Kidney epithelial cell (primary cell): ENCODE results near the gene TSBP1. TPM values are rescaled to one million over a fixed set of nuclear protein-coding genes. Genes with fewer than 3 reads are reported as not detected.
"Not testable (repeated sequence)": the region's sequence is repeated elsewhere in the genome, so short reads cannot be mapped to it uniquely, and the experiment has no call there.

ENCODE experiments used
- DNase-seq: peaks from one replicate; pipeline ENCODE4 v3.0.0-alpha.2; 2010; ENCODE audit warnings: low read depth
- H3K27me3 ChIP-seq: 2 replicates; pipeline ENCODE4 v1.6.0; 2011; ENCODE audit warnings: low read length; ENCODE audit not compliant: control insufficient read depth, insufficient read depth
- H3K36me3 ChIP-seq: 2 replicates; pipeline ENCODE4 v1.5.1; 2011; ENCODE audit warnings: low read length; ENCODE audit not compliant: control insufficient read depth, insufficient read depth
- H3K4me3 ChIP-seq: 2 replicates; pipeline ENCODE4 v1.5.1; 2011; ENCODE audit warnings: low read depth, mild to moderate bottlenecking, control low read depth, low read length
- CTCF ChIP-seq: IDR thresholded peaks from 2 replicates; pipeline ENCODE4 v1.5.1; 2011; ENCODE audit warnings: mild to moderate bottlenecking, moderate library complexity, low read length, control low read depth, inconsistent platforms; ENCODE audit not compliant: insufficient read depth, poor library complexity, severe bottlenecking
- total RNA-seq: library from RNA; depleted of rRNA; stranded (reverse); fragments of >200 nt; gene quantifications from 2 replicates; pipeline ENCODE4 v1.2.3, GENCODE V29; 2015

TSBP1 gene
- total RNA-seq, 1 donor from 2014 or later = not detected

- TF ChIP-seq CTCF = no peak
- Histone ChIP-seq H3K36me3 (no peaks in the 10 kb centered on the region), H3K27me3 (no peaks in the 10 kb centered on the region), H3K4me3 (no peak overlapping the region)
- no peak for DNase-seq
Measured at GRCh38 chr6:32317541-32317940, 54.2 kb downstream of the TSBP1 start.

GRCh38 chr6:32313964-32314363, 57.7 kb downstream of the TSBP1 start:
- H3K4me3 ChIP-seq = no peak overlapping the region
- H3K36me3 ChIP-seq = no peaks in the 10 kb centered on the region
- TF ChIP-seq CTCF = no peak
- no peaks in the 10 kb centered on the region for H3K27me3 ChIP-seq
- no peak for DNase-seq

GRCh38 chr6:32298632-32299336, 72.9 kb downstream of the TSBP1 start:
- no peak for DNase-seq
- TF ChIP-seq CTCF = no peak
- H3K36me3 ChIP-seq = no peaks in the 10 kb centered on the region
- no peaks in the 10 kb centered on the region for H3K27me3 ChIP-seq
- H3K4me3 ChIP-seq = no peak overlapping the region

GRCh38 chr6:32294980-32295379, 76.7 kb downstream of the TSBP1 start:
- not testable (repeated sequence) for DNase-seq, H3K27me3 ChIP-seq, H3K36me3 ChIP-seq, H3K4me3 ChIP-seq

GRCh38 chr6:32294566-32294965, 77.1 kb downstream of the TSBP1 start:
- DNase-seq = no peak
- Histone ChIP-seq H3K4me3 (no peak overlapping the region), H3K36me3 (no peaks in the 10 kb centered on the region), H3K27me3 (no peaks in the 10 kb centered on the region)
- no peak for TF ChIP-seq CTCF

- TF ChIP-seq CTCF = no peak
- H3K27me3 ChIP-seq = no peaks in the 10 kb centered on the region
- no peak overlapping the region for H3K4me3 ChIP-seq
- no peaks in the 10 kb centered on the region for H3K36me3 ChIP-seq
- DNase-seq = no peak
Measured at GRCh38 chr6:32293695-32294094, 78.0 kb downstream of the TSBP1 start.
